Activated naive CD4-positive, alpha-beta T cell treated with anti-CD3 and anti-CD28 coated beads for 36 hours (primary cell): ENCODE results near the gene CDHR4. TPM values are rescaled to one million over a fixed set of nuclear protein-coding genes. Genes with fewer than 3 reads are reported as not detected.
"Not testable (repeated sequence)": the region's sequence is repeated elsewhere in the genome, so short reads cannot be mapped to it uniquely, and the experiment has no call there.

ENCODE experiments used
- CTCF ChIA-PET: fragments of 350-600 bp; sonication (Branson Sonifier 250); formaldehyde crosslinking; loops from one replicate; lab custom pipeline; 2021; ENCODE audit warnings: antibody characterized with exemption; lab: Charles Lee
- DNase-seq: peaks from one replicate; pipeline ENCODE4 v3.0.0-alpha.2; 2020
- H3K27ac Mint-ChIP-seq: one replicate; pipeline ENCODE4 v1.8.0; 2021; ENCODE audit warnings: mild to moderate bottlenecking, mixed read lengths
- H3K27me3 Mint-ChIP-seq: one replicate; pipeline ENCODE4 v1.8.0; 2021; ENCODE audit warnings: low read depth, mixed read lengths
- H3K36me3 Mint-ChIP-seq: one replicate; pipeline ENCODE4 v1.8.0; 2021; ENCODE audit warnings: low read depth, mixed read lengths
- H3K4me1 Mint-ChIP-seq: one replicate; pipeline ENCODE4 v1.8.0; 2021; ENCODE audit warnings: low read depth, mixed read lengths
- H3K4me3 Mint-ChIP-seq: one replicate; pipeline ENCODE4 v1.8.0; 2021; ENCODE audit warnings: mild to moderate bottlenecking, moderate library complexity, mixed read lengths
- H3K9me3 Mint-ChIP-seq: one replicate; pipeline ENCODE4 v1.8.0; 2021; ENCODE audit warnings: mixed read lengths
- intact Hi-C: fragments of 100-400 bp; cut with micrococcal nuclease; formaldehyde crosslinking; loops from one replicate; pipeline ENCODE4 v1.15.1; 2023
- microRNA-seq: library from miRNA; unstranded; fragments of <30 nt; microRNA quantifications from one replicate; pipeline ENCODE4 v1.2.0, GENCODE V29; 2022; ENCODE audit warnings: borderline microRNAs expressed, borderline replicate concordance
- total RNA-seq, 2 experiments: library from RNA; stranded (reverse); gene quantifications; one replicate each; pipeline ENCODE4 v1.2.3, GENCODE V29; 2021

The CDHR4 gene
- total RNA-seq, 2 experiments from 2014 or later = not detected

- H3K9me3 Mint-ChIP-seq, H3K36me3 Mint-ChIP-seq, H3K27ac Mint-ChIP-seq, H3K4me3 Mint-ChIP-seq, H3K27me3 Mint-ChIP-seq, intact Hi-C loops, H3K4me1 Mint-ChIP-seq, DNase-seq: not testable (repeated sequence)
- CTCF ChIA-PET = interaction anchor here (0.6 kb wide), 1 partner anchor 66 kb away, joined by 5 read pairs; no protein-coding TSS in a partner anchor
Measured at GRCh38 chr3:49748874-49749273, 50.8 kb downstream of the CDHR4 start.

- no peaks in the 10 kb centered on the region for H3K9me3 Mint-ChIP-seq
- no peak for DNase-seq
- H3K27ac Mint-ChIP-seq = no peak overlapping the region
- intact Hi-C loops = no loop called here
- no peaks in the 10 kb centered on the region for H3K27me3 Mint-ChIP-seq
- H3K4me1 Mint-ChIP-seq = peaks cover 6% of the 10 kb centered on the region
- no peak overlapping the region for H3K4me3 Mint-ChIP-seq
- CTCF ChIA-PET = no interaction called here
- H3K36me3 Mint-ChIP-seq = peaks cover 8% of the 10 kb centered on the region
Measured at GRCh38 chr3:49747792-49748480, 51.7 kb downstream of the CDHR4 start.

- H3K4me3 Mint-ChIP-seq = no peak overlapping the region
- intact Hi-C loops = no loop called here
- no peak overlapping the region for H3K27ac Mint-ChIP-seq
- DNase-seq = no peak
- H3K4me1 Mint-ChIP-seq = peaks cover 6% of the 10 kb centered on the region
- peaks cover 8% of the 10 kb centered on the region for H3K36me3 Mint-ChIP-seq
- no peaks in the 10 kb centered on the region for H3K9me3 Mint-ChIP-seq
- H3K27me3 Mint-ChIP-seq = no peaks in the 10 kb centered on the region
- CTCF ChIA-PET = no interaction called here
Measured at GRCh38 chr3:49745986-49746385, 53.7 kb downstream of the CDHR4 start.

Small RNA genes within 50 kb of the gene (microRNA-seq; reads per million reads assigned to microRNA genes)
- gene MIR5193 = not detected

Other genes starting within 250 kb of the CDHR4 start
- under 1 TPM; 0.12 to 0.20 TPM for gene BSN, start 245.4 kb downstream of the CDHR4 start, total RNA-seq
- gene APEH, start 125.5 kb downstream of the CDHR4 start, total RNA-seq = 100 to 1,000 TPM; 120 to 122 TPM
- gene MST1, start 110.4 kb downstream of the CDHR4 start, total RNA-seq = 10 to 100 TPM; 10.7 to 13.1 TPM
- gene RNF123, start 110.3 kb downstream of the CDHR4 start, total RNA-seq = 10 to 100 TPM; 20.3 to 21.5 TPM
- gene AMIGO3, start 80.2 kb downstream of the CDHR4 start, total RNA-seq = not detected
- 10 to 100 TPM; 25.6 to 27.4 TPM for gene GMPPB, start 75.9 kb downstream of the CDHR4 start, total RNA-seq
- gene IP6K1, start 13.3 kb downstream of the CDHR4 start, total RNA-seq = 10 to 100 TPM; 18.3 to 20.3 TPM
- under 1 TPM; 0.33 to 0.37 TPM for gene INKA1, start 3.4 kb upstream of the CDHR4 start, total RNA-seq
- 10 to 100 TPM; 93.5 to 97.7 TPM for gene UBA7, start 14.1 kb upstream of the CDHR4 start, total RNA-seq
- gene TRAIP, start 56.7 kb upstream of the CDHR4 start, total RNA-seq = 10 to 100 TPM; 21.5 to 25.7 TPM
- gene CAMKV, start 70.0 kb upstream of the CDHR4 start, total RNA-seq = under 1 TPM; 0.69 to 0.86 TPM
- under 1 TPM; 0.27 to 0.41 TPM for gene MST1R, start 104.0 kb upstream of the CDHR4 start, total RNA-seq
- gene MON1A, start 129.9 kb upstream of the CDHR4 start, total RNA-seq = 1 to 10 TPM; 5.4 to 5.9 TPM
- gene RBM6, start 140.3 kb upstream of the CDHR4 start, total RNA-seq = 10 to 100 TPM; 89.1 to 98.2 TPM